Stimulated activated CD8-positive, alpha-beta memory T cell treated with anti-CD3 and anti-CD28 coated beads, Interleukin-12 subunit alpha, Interleukin-12 subunit beta, amount 100 ng/mL, for 4 hours (primary cell): ENCODE data around the gene SIRT7.

Experiments used
- DNase-seq: peaks from one replicate; pipeline ENCODE4 v3.0.0-alpha.2; 2020; ENCODE audit warnings: low read depth

The SIRT7 gene

GRCh38 chr17:81931557-81932332, 13.8 kb upstream of the SIRT7 start:
- DNase-seq: no peak

- no peak for DNase-seq
These were observed 13.2 kb upstream of the SIRT7 start for GRCh38 chr17:81931189-81931556.

- no peak for DNase-seq
These were observed 12.5 kb upstream of the SIRT7 start for GRCh38 chr17:81930142-81931125.

- DNase-seq: no peak
These were observed 11.5 kb upstream of the SIRT7 start for GRCh38 chr17:81929253-81930141.

GRCh38 chr17:81928544-81929252, 10.7 kb upstream of the SIRT7 start:
- no peak for DNase-seq

GRCh38 chr17:81927653-81928543, 9.9 kb upstream of the SIRT7 start, which contains the start of gene MAFG:
Gene MAFG, minus strand, starts transcription at chr17:81927735. Its CDS starts 4,550 bp downstream, at chr17:81923185.
- peak; percentile 81 for DNase-seq

GRCh38 chr17:81927152-81927652, 9.2 kb upstream of the SIRT7 start:
- DNase-seq: no peak

GRCh38 chr17:81926451-81927151, 8.6 kb upstream of the SIRT7 start:
- peak; percentile 53 for DNase-seq

- no peak for DNase-seq
These were observed 8.0 kb upstream of the SIRT7 start for GRCh38 chr17:81925860-81926450.

GRCh38 chr17:81924557-81925532, 6.9 kb upstream of the SIRT7 start:
- DNase-seq: no peak

GRCh38 chr17:81923302-81924260, 5.6 kb upstream of the SIRT7 start:
- no peak for DNase-seq

- no peak for DNase-seq
These were observed 4.8 kb upstream of the SIRT7 start for GRCh38 chr17:81922566-81923301.

- DNase-seq: no peak
These were observed 4.1 kb upstream of the SIRT7 start for GRCh38 chr17:81921996-81922565.

- DNase-seq: no peak
These were observed 3.5 kb upstream of the SIRT7 start for GRCh38 chr17:81921537-81921862.
